HepG2 (cell line): Measurements from ENCODE around the gene C14orf93. TPM values are rescaled to one million over a fixed set of nuclear protein-coding genes. Genes with fewer than 3 reads are reported as not detected.

Experiments used
- ATF4 ChIP-seq, 2 experiments: fragments of 450-650 bp in 1 of 2; sonication (generic) in 1 of 2; formaldehyde crosslinking; IDR thresholded peaks; 2 replicates each; pipeline versions ENCODE4 v1.5.0 to v1.8.0; 2020 to 2022; ENCODE audit warnings: mild to moderate bottlenecking in 1 of 2, missing genetic modification reagents in 1 of 2
- ATF7-NPFF ChIP-seq: sonication (generic); formaldehyde crosslinking; IDR thresholded peaks from 2 replicates; pipeline ENCODE4 v1.8.1; 2023; ENCODE audit warnings: mild to moderate bottlenecking, low read depth, missing genetic modification reagents, moderate library complexity
- BCL6 ChIP-seq: IDR thresholded peaks from 2 replicates; pipeline ENCODE4 v1.6.1; 2016; ENCODE audit warnings: missing genetic modification reagents, missing compliant biosample characterization
- KDM6A ChIP-seq: IDR thresholded peaks from 2 replicates; pipeline ENCODE4 v1.6.1; 2016; ENCODE audit warnings: low read depth
- PLRG1 ChIP-seq: fragments of 450-650 bp; conservative IDR thresholded peaks from 2 replicates; pipeline ENCODE4 v1.6.1; 2016
- PRDM10 ChIP-seq: sonication (generic); formaldehyde crosslinking; IDR thresholded peaks from 2 replicates; pipeline ENCODE4 v1.4.0; 2020; ENCODE audit warnings: low read depth, missing genetic modification reagents
- RBAK ChIP-seq: sonication (generic); formaldehyde crosslinking; IDR thresholded peaks from 2 replicates; pipeline ENCODE4 v1.5.1; 2020; ENCODE audit warnings: mild to moderate bottlenecking, missing genetic modification reagents
- RBM39 ChIP-seq: fragments of 200-400 bp; formaldehyde crosslinking; IDR thresholded peaks from one replicate; pipeline ENCODE4 v1.6.1; 2018; ENCODE audit warnings: antibody characterized with exemption, mild to moderate bottlenecking, low read depth, low read length; ENCODE audit not compliant: poor library complexity, severe bottlenecking
- TBX3 ChIP-seq: fragments of 450-650 bp; IDR thresholded peaks from 2 replicates; pipeline ENCODE4 v1.6.1; 2017; ENCODE audit warnings: antibody characterized with exemption, mild to moderate bottlenecking, inconsistent platforms, borderline replicate concordance
- TFDP2 ChIP-seq: sonication (generic); formaldehyde crosslinking; IDR thresholded peaks from 2 replicates; pipeline ENCODE4 v1.4.0; 2020; ENCODE audit warnings: missing genetic modification reagents
- ZNF451 ChIP-seq: sonication (generic); formaldehyde crosslinking; IDR thresholded peaks from 2 replicates; pipeline ENCODE4 v1.5.0; 2020; ENCODE audit warnings: mild to moderate bottlenecking, missing genetic modification reagents
- ZNF558 ChIP-seq: sonication (generic); formaldehyde crosslinking; IDR thresholded peaks from 2 replicates; pipeline ENCODE4 v1.9.0; 2022; ENCODE audit warnings: mild to moderate bottlenecking, missing genetic modification reagents, borderline replicate concordance
- ZNF839 ChIP-seq: sonication (generic); formaldehyde crosslinking; IDR thresholded peaks from 2 replicates; pipeline ENCODE4 v1.4.0; 2020; ENCODE audit warnings: missing genetic modification reagents, mild to moderate bottlenecking, borderline replicate concordance
- polyA plus RNA-seq, 8 experiments: library from polyadenylated mRNA; depleted of rRNA in 3 of 8; stranded (reverse) in 7 of 8; unstranded in 1 of 8; fragments of >200 nt; fragmentation: Illumina TruSeq in 4 of 8; extraction: Trizol in 4 of 8; gene quantifications; 2 replicates each; pipeline versions ENCODE4 v1.2.1 to v1.2.3, GENCODE V29; 2011 to 2016; ENCODE audit warnings: low read depth in 4 of 8, missing spikeins in 1 of 8, mixed read lengths in 1 of 8; ENCODE audit not compliant: insufficient read depth in 1 of 8
- total RNA-seq, 5 experiments: library from RNA; depleted of rRNA; stranded (reverse); fragments of >200 nt; fragmentation: Illumina TruSeq; extraction: Trizol; gene quantifications; 2 replicates each; pipeline ENCODE4 v1.2.3, GENCODE V29; 2016; ENCODE audit warnings: low read depth in 1 of 5
- TF ChIP-seq, protein P1 (sequence below): sonication (generic); formaldehyde crosslinking; IDR thresholded peaks from 2 replicates; pipeline ENCODE4 v1.4.0; 2020; ENCODE audit warnings: missing genetic modification reagents
- TF ChIP-seq, protein P2 (sequence below): fragments of 450-650 bp; IDR thresholded peaks from 2 replicates; pipeline ENCODE4 v1.6.1; 2017

Gene C14orf93
- total and polyA plus RNA-seq, 2 of the 13 experiments (the other 11 are each of a cell fraction or from before 2014, with no cell fraction given), result 11.4 to 22.5 TPM

DNA sequence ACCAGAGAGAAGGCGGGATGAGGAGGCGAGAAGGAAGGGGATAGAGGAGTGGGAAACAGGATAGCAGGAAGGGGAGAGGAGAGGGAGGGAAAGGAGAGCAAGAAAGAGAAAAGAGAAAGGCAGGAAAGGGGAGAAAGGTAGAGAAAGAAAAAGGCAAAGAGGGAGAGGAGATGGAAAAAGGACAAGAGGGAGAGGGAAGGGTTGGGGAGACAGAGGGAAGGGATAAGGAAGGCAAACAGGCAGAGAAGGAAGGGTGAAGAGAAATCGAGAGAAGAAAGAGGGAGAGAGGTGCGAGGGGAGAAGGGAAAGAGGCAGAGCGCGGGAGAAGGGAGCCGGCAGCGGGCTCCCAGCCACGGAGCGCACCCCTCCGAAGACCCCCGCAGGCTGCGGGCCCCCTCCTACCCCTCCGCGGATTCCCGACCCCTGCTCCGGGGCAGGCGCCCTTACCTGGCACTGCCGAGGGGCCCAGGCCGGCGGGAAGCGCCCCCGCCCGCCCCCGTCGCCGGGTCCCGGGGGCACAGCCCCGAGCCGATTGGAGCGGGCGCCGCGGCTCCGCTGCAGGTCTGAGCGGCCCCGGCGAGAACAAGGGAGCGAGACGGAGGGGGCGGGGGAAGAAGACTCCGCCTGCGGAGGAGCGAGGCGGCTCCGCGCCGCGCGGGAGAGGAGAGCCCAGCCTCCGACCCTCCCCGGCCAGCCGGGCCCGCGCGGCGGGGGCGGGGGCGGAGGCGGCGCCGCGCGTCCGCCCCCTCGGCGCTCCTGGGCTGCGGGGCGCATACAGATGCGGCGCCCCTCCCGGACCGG is 47.2 kb upstream of the C14orf93 start, which contains the start of gene CDH24 (continued):
- peak; percentile 13; the same call in 1 of the 2 replicates for TF ChIP-seq TFDP2
- TF ChIP-seq ZNF839 (CRISPR knock-in tag), result no peak
- TF ChIP-seq RBAK, result no peak
- TF ChIP-seq, protein P1, sequence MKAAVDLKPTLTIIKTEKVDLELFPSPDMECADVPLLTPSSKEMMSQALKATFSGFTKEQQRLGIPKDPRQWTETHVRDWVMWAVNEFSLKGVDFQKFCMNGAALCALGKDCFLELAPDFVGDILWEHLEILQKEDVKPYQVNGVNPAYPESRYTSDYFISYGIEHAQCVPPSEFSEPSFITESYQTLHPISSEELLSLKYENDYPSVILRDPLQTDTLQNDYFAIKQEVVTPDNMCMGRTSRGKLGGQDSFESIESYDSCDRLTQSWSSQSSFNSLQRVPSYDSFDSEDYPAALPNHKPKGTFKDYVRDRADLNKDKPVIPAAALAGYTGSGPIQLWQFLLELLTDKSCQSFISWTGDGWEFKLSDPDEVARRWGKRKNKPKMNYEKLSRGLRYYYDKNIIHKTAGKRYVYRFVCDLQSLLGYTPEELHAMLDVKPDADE, result no peak
- TF ChIP-seq PLRG1, result no peak; the same call in 1 of the 2 replicates
- TF ChIP-seq KDM6A (CRISPR knock-in tag), result no peak
- no peak for TF ChIP-seq BCL6 (CRISPR knock-in tag)
- no peak for TF ChIP-seq ATF7-NPFF (CRISPR knock-in tag)
- TF ChIP-seq, protein P2, sequence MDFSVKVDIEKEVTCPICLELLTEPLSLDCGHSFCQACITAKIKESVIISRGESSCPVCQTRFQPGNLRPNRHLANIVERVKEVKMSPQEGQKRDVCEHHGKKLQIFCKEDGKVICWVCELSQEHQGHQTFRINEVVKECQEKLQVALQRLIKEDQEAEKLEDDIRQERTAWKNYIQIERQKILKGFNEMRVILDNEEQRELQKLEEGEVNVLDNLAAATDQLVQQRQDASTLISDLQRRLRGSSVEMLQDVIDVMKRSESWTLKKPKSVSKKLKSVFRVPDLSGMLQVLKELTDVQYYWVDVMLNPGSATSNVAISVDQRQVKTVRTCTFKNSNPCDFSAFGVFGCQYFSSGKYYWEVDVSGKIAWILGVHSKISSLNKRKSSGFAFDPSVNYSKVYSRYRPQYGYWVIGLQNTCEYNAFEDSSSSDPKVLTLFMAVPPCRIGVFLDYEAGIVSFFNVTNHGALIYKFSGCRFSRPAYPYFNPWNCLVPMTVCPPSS, result peak; percentile 74; the same call in 1 of the 2 replicates
- no peak for TF ChIP-seq PRDM10
- no peak for TF ChIP-seq ATF4 (CRISPR knock-in tag; IDR thresholded peaks at IDR 0.05)
- no peak for TF ChIP-seq ZNF558 (CRISPR knock-in tag)
- TF ChIP-seq RBM39, result no peak
- no peak for TF ChIP-seq TBX3
- TF ChIP-seq ZNF451 (CRISPR knock-in tag), result no peak
